Measurements from ENCODE around the gene IL1B. TPM values are rescaled to one million over a fixed set of nuclear protein-coding genes. Genes with fewer than 3 reads are reported as not detected.

IL1B gene
- total RNA-seq, 1 experiment from 2014 or later, result not detected

DNA sequence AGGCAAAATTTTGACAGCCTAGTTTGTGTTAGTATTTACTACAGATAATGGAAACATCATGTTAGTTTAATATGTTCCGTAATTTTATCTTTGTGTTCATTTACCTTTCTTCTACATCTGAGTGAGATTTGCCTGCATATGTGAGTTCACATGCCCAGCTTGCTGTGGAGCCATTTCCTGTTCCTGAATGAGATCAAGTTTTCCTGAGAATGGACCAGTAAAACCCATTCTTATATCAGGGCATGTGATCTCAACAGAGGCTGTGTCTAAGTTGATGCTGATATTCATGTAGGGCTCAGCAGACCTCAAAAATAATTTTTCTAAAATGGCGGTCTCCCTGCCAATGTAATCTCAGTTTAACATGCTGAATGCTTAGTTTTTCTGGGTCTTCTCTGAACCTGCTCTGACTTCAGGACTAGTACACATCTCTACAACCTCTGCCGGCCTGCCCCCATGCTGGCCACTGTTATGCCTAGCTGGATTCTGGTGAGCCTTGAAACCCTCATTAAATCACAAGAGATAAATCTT is 53.3 kb downstream of the IL1B start:
- no peak for DNase-seq (ENCODE audit: low spot score)

DNA sequence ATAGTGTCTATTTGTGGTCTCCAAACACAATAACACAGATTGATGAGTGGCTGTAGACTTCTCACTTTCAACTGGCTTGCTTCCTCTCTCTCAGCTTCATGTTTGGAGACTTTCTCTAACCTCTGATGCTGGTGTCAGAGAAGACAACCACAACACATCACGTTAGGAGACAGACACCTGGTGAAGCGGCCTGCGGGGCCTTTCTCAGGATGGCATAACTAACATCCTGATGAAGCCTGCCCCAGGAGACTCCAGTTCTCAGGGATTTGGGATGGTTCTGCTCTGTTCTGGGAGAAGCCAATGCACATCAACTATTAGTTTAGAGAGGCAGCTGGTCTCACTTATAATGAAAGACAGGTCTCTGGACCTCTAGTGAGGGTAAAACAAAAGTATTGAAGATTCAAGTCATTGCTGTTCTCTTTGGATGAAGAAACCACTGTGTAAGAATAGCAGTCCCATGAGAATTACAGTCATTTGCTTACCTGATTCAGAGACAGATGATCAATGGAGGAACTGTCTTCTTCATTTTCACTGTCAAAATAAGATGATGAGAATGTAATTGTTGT is 54.3 kb downstream of the IL1B start:
- no peak for DNase-seq (ENCODE audit: low spot score)

Other genes starting within 250 kb of the IL1B start
- 54.2 and 57.2 TPM in 2 replicates for gene SLC20A1, start 190.8 kb downstream of the IL1B start, total RNA-seq (2014; rRNA removed; shearing (Covaris generic))
- not detected in 2 replicates for gene NT5DC4, start 115.8 kb downstream of the IL1B start, total RNA-seq (2014; rRNA removed; shearing (Covaris generic))
- gene CKAP2L, start 72.2 kb downstream of the IL1B start, total RNA-seq (2014; rRNA removed; shearing (Covaris generic)), result 15.7 and 15.8 TPM in 2 replicates
- gene IL1A, start 52.3 kb downstream of the IL1B start, total RNA-seq (2014; rRNA removed; shearing (Covaris generic)), result 0.06 TPM in 1 of 2 replicates, not detected in the other
- gene IL37, start 74.4 kb upstream of the IL1B start, total RNA-seq (2014; rRNA removed; shearing (Covaris generic)), result not detected in 2 replicates
- gene IL36G, start 141.2 kb upstream of the IL1B start, total RNA-seq (2014; rRNA removed; shearing (Covaris generic)), result not detected in 2 replicates
- gene IL36A, start 168.7 kb upstream of the IL1B start, total RNA-seq (2014; rRNA removed; shearing (Covaris generic)), result not detected in 2 replicates
- not detected in 2 replicates for gene IL36B, start 216.1 kb upstream of the IL1B start, total RNA-seq (2014; rRNA removed; shearing (Covaris generic))
- not detected in 2 replicates for gene IL36RN, start 222.4 kb upstream of the IL1B start, total RNA-seq (2014; rRNA removed; shearing (Covaris generic))
- not detected in 2 replicates for gene IL1F10, start 231.2 kb upstream of the IL1B start, total RNA-seq (2014; rRNA removed; shearing (Covaris generic))

Data from H4 (cell line).